Measurements from ENCODE around the gene PITX1.

The PITX1 gene

DNA sequence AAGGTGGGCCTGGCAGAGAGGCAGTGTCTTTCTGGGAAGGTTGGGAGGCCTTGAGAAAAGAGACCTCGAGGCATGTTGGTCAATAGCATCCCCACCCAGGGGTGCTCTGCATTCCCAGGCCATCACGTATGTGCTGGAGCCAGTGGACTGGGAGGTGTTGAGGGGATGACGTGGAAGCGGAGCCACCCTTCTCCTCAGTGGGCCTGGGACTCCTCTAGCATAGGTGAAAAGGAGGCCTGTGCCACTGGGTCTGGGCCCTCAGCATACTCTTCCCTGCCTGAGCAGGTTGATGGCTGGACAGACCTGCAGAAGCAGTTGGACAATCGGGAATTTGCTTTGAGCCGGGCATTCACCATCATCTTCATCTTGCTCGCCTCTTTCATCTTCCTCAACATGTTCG lies 25.5 kb downstream of the PITX1 start:
- ATAC-seq, result no peak
- no peak for TF ChIP-seq CSDC2 (CRISPR knock-in tag; IDR thresholded peaks at IDR 0.05)
- TF ChIP-seq ZFP30 (CRISPR knock-in tag; IDR thresholded peaks at IDR 0.05), result no peak
- TF ChIP-seq CSRNP3 (CRISPR knock-in tag; IDR thresholded peaks at IDR 0.05), result no peak
- no peak for TF ChIP-seq ZC3H10 (CRISPR knock-in tag; IDR thresholded peaks at IDR 0.05)
- TF ChIP-seq ISL1 (CRISPR knock-in tag; IDR thresholded peaks at IDR 0.05), result no peak
- no peak for TF ChIP-seq TOX (CRISPR knock-in tag; IDR thresholded peaks at IDR 0.05; ENCODE audit: borderline replicate concordance)
- no peak for TF ChIP-seq ARNTL (CRISPR knock-in tag; IDR thresholded peaks at IDR 0.05; ENCODE audit: borderline replicate concordance, low read depth)
- TF ChIP-seq ZNF565 (CRISPR knock-in tag; conservative IDR thresholded peaks at IDR 0.05; ENCODE audit: low read depth), result no peak
- no peak for TF ChIP-seq BACH2 (CRISPR knock-in tag; IDR thresholded peaks at IDR 0.05; ENCODE audit: borderline replicate concordance)
- TF ChIP-seq GLIS3 (CRISPR knock-in tag; IDR thresholded peaks at IDR 0.05), result no peak
- TF ChIP-seq SNAI2 (CRISPR knock-in tag; IDR thresholded peaks at IDR 0.05), result no peak
- TF ChIP-seq ESRRG (CRISPR knock-in tag; IDR thresholded peaks at IDR 0.05), result no peak
- no peak for TF ChIP-seq ZNF8 (CRISPR knock-in tag; IDR thresholded peaks at IDR 0.05)

GRCh38 chr5:135007749-135008363 lies 26.2 kb downstream of the PITX1 start:
- ATAC-seq, result no peak
- TF ChIP-seq ZC3H10 (CRISPR knock-in tag; IDR thresholded peaks at IDR 0.05), result no peak
- TF ChIP-seq ZFP3 (CRISPR knock-in tag; IDR thresholded peaks at IDR 0.05), result no peak
- no peak for TF ChIP-seq CSRNP3 (CRISPR knock-in tag; IDR thresholded peaks at IDR 0.05)
- TF ChIP-seq CSDC2 (CRISPR knock-in tag; IDR thresholded peaks at IDR 0.05), result no peak
- TF ChIP-seq ESRRG (CRISPR knock-in tag; IDR thresholded peaks at IDR 0.05), result no peak
- no peak for TF ChIP-seq ZNF8 (CRISPR knock-in tag; IDR thresholded peaks at IDR 0.05)

- ATAC-seq, result no peak
- TF ChIP-seq ZC3H10 (CRISPR knock-in tag; IDR thresholded peaks at IDR 0.05), result no peak
- TF ChIP-seq ZNF8 (CRISPR knock-in tag; IDR thresholded peaks at IDR 0.05), result no peak
- no peak for TF ChIP-seq ZNF565 (CRISPR knock-in tag; conservative IDR thresholded peaks at IDR 0.05; ENCODE audit: low read depth)
Observed at GRCh38 chr5:135007305-135007704, 26.7 kb downstream of the PITX1 start.

GRCh38 chr5:135005076-135005475 lies 29.0 kb downstream of the PITX1 start:
- no peak for TF ChIP-seq ZC3H10 (CRISPR knock-in tag; IDR thresholded peaks at IDR 0.05)
- TF ChIP-seq ZFP30 (CRISPR knock-in tag; IDR thresholded peaks at IDR 0.05), result no peak
- TF ChIP-seq CREB5 (CRISPR knock-in tag; IDR thresholded peaks at IDR 0.05; ENCODE audit: low read depth), result no peak
- TF ChIP-seq ZNF70 (CRISPR knock-in tag; IDR thresholded peaks at IDR 0.05), result no peak
- no peak for TF ChIP-seq SNAI2 (CRISPR knock-in tag; IDR thresholded peaks at IDR 0.05)
- TF ChIP-seq PPARA (CRISPR knock-in tag; IDR thresholded peaks at IDR 0.05; ENCODE audit: borderline replicate concordance), result no peak
- no peak for TF ChIP-seq ZNF565 (CRISPR knock-in tag; conservative IDR thresholded peaks at IDR 0.05; ENCODE audit: low read depth)
- TF ChIP-seq BACH2 (CRISPR knock-in tag; IDR thresholded peaks at IDR 0.05; ENCODE audit: borderline replicate concordance), result no peak
- no peak for TF ChIP-seq ZNF8 (CRISPR knock-in tag; IDR thresholded peaks at IDR 0.05)
- TF ChIP-seq ZFP3 (CRISPR knock-in tag; IDR thresholded peaks at IDR 0.05), result no peak
- no peak for TF ChIP-seq ESRRG (CRISPR knock-in tag; IDR thresholded peaks at IDR 0.05)
- TF ChIP-seq ISL1 (CRISPR knock-in tag; IDR thresholded peaks at IDR 0.05), result no peak
- no peak for TF ChIP-seq POU6F1 (CRISPR knock-in tag; IDR thresholded peaks at IDR 0.05; ENCODE audit: borderline replicate concordance, low read depth)
- no peak for TF ChIP-seq TCF4 (CRISPR knock-in tag; IDR thresholded peaks at IDR 0.05; ENCODE audit: borderline replicate concordance)
- TF ChIP-seq CSRNP3 (CRISPR knock-in tag; IDR thresholded peaks at IDR 0.05), result no peak
- no peak for TF ChIP-seq CSDC2 (CRISPR knock-in tag; IDR thresholded peaks at IDR 0.05)
- TF ChIP-seq RARB (CRISPR knock-in tag; IDR thresholded peaks at IDR 0.05), result no peak
- no peak for TF ChIP-seq TOX (CRISPR knock-in tag; IDR thresholded peaks at IDR 0.05; ENCODE audit: borderline replicate concordance)
- no peak for ATAC-seq
